GM21528 (cell line): ENCODE data around the gene IL27RA.
"Not testable (repeated sequence)": the region's sequence is repeated elsewhere in the genome, so short reads cannot be mapped to it uniquely, and the experiment has no call there.

ENCODE experiments used
- ATAC-seq: cut with Tn5 transposase; IDR thresholded peaks from one replicate; pipeline ENCODE4 v1.9.1; 2021; ENCODE audit warnings: mild to moderate bottlenecking, moderate library complexity; ENCODE audit not compliant: unreplicated experiment, low FRiP score

The IL27RA gene

GRCh38 chr19:14027856-14028450 is 3.6 kb upstream of the IL27RA start, which contains the start of gene RLN3:
Gene RLN3, plus strand, starts transcription at chr19:14028148. Its CDS starts 57 bp downstream, at chr19:14028205.
- no peak for ATAC-seq

- ATAC-seq = no peak
Observed at GRCh38 chr19:14028901-14029300, 2.7 kb upstream of the IL27RA start.

GRCh38 chr19:14030997-14031718 is 404 bp upstream of the IL27RA start:
- no peak for ATAC-seq

GRCh38 chr19:14033946-14034345 is 2.4 kb downstream of the IL27RA start:
- ATAC-seq = no peak

- ATAC-seq = not testable (repeated sequence)
Observed at GRCh38 chr19:14035159-14035558, 3.6 kb downstream of the IL27RA start.

- no peak for ATAC-seq
Observed at GRCh38 chr19:14035706-14036105, 4.1 kb downstream of the IL27RA start.

GRCh38 chr19:14039181-14039580 is 7.6 kb downstream of the IL27RA start:
- ATAC-seq = no peak

GRCh38 chr19:14042659-14043608 is 11.4 kb downstream of the IL27RA start:
- ATAC-seq = not testable (repeated sequence)

- not testable (repeated sequence) for ATAC-seq
Observed at GRCh38 chr19:14047866-14048265, 16.3 kb downstream of the IL27RA start.

- no peak for ATAC-seq
Observed at GRCh38 chr19:14048443-14049153, 17.0 kb downstream of the IL27RA start.

GRCh38 chr19:14050512-14050911 is 18.9 kb downstream of the IL27RA start:
- no peak for ATAC-seq

GRCh38 chr19:14050961-14051360 is 19.4 kb downstream of the IL27RA start:
- not testable (repeated sequence) for ATAC-seq

GRCh38 chr19:14051980-14052379 is 20.4 kb downstream of the IL27RA start:
- no peak for ATAC-seq

GRCh38 chr19:14052470-14052869 is 20.9 kb downstream of the IL27RA start:
- no peak for ATAC-seq

GRCh38 chr19:14053032-14053431 is 21.5 kb downstream of the IL27RA start:
- ATAC-seq = no peak

GRCh38 chr19:14053500-14053899 is 21.9 kb downstream of the IL27RA start:
- ATAC-seq = no peak

- ATAC-seq = no peak
Observed at GRCh38 chr19:14054099-14054498, 22.5 kb downstream of the IL27RA start.

GRCh38 chr19:14054721-14055120 is 23.2 kb downstream of the IL27RA start:
- ATAC-seq = no peak

GRCh38 chr19:14055396-14055795 is 23.8 kb downstream of the IL27RA start:
- ATAC-seq = no peak

GRCh38 chr19:14056069-14056666 is 24.6 kb downstream of the IL27RA start:
- ATAC-seq = no peak
